Effector memory CD8-positive, alpha-beta T cell (primary cell): ENCODE measurements around the gene SLC39A6.
"Not testable (repeated sequence)": the region's sequence is repeated elsewhere in the genome, so short reads cannot be mapped to it uniquely, and the experiment has no call there.

Experiments
- ATAC-seq: fragments of 150-1000 bp; cut with Tn5 transposase; replicated peaks from 2 replicates; pipeline ENCODE4 v1.10.0; 2021; ENCODE audit warnings: mild to moderate bottlenecking, moderate library complexity
- DNase-seq, 3 experiments: peaks; one replicate each; pipeline ENCODE4 v3.0.0; 2021
- H3K27ac Mint-ChIP-seq, 2 donors: one replicate each; pipeline ENCODE4 v1.8.0; 2022; ENCODE audit warnings: mild to moderate bottlenecking in 2 of 2, mixed read lengths in 2 of 2, moderate library complexity in 2 of 2
- H3K27me3 Mint-ChIP-seq, 2 donors: one replicate each; pipeline ENCODE4 v1.8.0; 2022; ENCODE audit warnings: mixed read lengths in 2 of 2
- H3K36me3 Mint-ChIP-seq: one replicate; pipeline ENCODE4 v1.8.0; 2022; ENCODE audit warnings: mild to moderate bottlenecking, moderate library complexity, mixed read lengths; ENCODE audit not compliant: insufficient read depth
- H3K4me1 Mint-ChIP-seq, 2 donors: one replicate each; pipeline ENCODE4 v1.8.0; 2022; ENCODE audit warnings: low read depth in 2 of 2, mixed read lengths in 2 of 2
- H3K4me3 Mint-ChIP-seq, 2 donors: one replicate each; pipeline ENCODE4 v1.8.0; 2022; ENCODE audit warnings: mild to moderate bottlenecking in 2 of 2, mixed read lengths in 2 of 2, moderate library complexity in 2 of 2
- H3K9me3 Mint-ChIP-seq, 2 donors: one replicate each; pipeline ENCODE4 v1.8.0; 2022; ENCODE audit warnings: mixed read lengths in 2 of 2
- total RNA-seq, 9 experiments: gene quantifications; one replicate each; lab custom pipeline; 2026; lab: John Stamatoyannopoulos, UW

Gene SLC39A6
- total RNA-seq = 27.6 to 132 (median 64.7) reads per million in 9 experiments

DNA sequence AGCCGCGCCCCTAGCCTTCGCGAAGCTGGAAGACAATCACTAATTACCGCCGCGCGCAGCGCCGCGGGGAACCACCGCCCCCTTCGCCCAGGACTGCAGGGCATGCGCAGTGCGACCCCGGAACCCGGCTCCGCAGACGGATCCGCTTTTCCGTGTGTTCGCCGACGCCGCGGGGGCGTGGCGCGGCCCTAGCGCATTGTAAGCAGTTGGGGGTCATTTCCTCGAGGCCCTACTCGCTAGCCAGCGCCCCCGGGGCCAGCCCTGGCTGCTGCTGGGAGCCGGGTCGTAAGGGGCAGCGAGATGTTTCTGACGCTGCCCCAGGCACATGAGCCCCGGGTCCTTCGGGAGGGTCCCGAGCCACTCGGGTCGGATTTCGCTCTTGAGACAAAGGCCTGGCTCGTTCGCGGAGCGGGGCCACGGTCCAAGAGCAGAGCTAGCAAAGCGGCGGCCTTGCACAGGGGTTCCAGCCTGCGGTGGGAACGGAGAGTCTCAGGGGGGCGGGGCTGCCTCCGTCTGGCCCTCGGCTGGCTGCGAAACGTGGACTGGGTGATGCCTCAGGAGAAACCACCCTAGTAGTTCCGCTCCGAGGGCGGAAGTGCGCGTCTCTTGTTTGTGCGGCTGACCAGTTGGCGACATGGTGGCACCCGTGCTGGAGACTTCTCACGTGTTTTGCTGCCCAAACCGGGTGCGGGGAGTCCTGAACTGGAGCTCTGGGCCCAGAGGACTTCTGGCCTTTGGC is at the start of gene SLC39A6, which contains the start of gene ELP2:
TSS of gene SLC39A6 (minus strand) at position 41 of the 739 bp plus-strand sequence. CDS start 2,333 bp downstream, outside the sequence.
TSS of gene ELP2 (plus strand) at position 600 of the 739 bp plus-strand sequence. CDS start at position 635, 35 bp downstream.
- Mint-ChIP-seq H3K4me3 (peak within 1 kb of the TSS; percentile 96 to 98), H3K27ac (peak within 1 kb of the TSS; percentile 97 to 99), H3K36me3 (peaks cover 29% of the 10 kb centered on the region), H3K4me1 (peaks cover 36 to 59% of the 10 kb centered on the region in 2 donors), H3K9me3 (no peaks in the 10 kb centered on the region), H3K27me3 (no peaks in the 10 kb centered on the region)
- DNase-seq = peak; percentile 96 to 97 (median 96)
- peak; percentile 87 for ATAC-seq

- Mint-ChIP-seq H3K27ac (no peak overlapping the region), H3K4me1 (peaks cover 4 to 5% of the 10 kb centered on the region in 2 donors), H3K9me3 (no peaks in the 10 kb centered on the region)
Observed at GRCh38 chr18:36177913-36178312, 48.8 kb upstream of the SLC39A6 start.

DNA sequence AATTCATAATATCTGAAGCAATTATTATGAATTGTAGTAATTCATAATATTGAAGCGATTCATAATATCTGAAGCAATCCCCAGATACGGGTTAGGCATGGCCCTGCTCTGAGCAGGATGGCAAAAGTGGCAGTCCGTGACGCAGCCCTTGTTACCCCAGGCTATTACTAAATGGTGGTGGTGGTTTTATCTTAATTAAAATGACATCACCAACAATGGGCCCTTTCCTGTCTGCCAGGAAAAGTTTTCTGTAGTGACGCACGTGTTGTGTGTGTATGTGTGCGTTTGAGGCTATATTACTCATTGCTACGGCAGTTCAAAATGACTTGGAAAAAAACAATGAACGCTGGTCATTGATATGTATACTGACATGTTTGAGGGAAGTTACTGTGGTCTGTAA is 47.6 kb upstream of the SLC39A6 start:
- no peak for DNase-seq
- peaks cover 47% of the 10 kb centered on the region for H3K36me3 Mint-ChIP-seq
- no peaks in the 10 kb centered on the region for H3K9me3 Mint-ChIP-seq
- H3K4me1 Mint-ChIP-seq = peaks cover 4 to 5% of the 10 kb centered on the region in 2 donors
- H3K27me3 Mint-ChIP-seq = no peaks in the 10 kb centered on the region
- H3K27ac Mint-ChIP-seq = peak overlapping the region in 1 of 2 donors; percentile 22
- ATAC-seq = no peak
- H3K4me3 Mint-ChIP-seq = no peak overlapping the region

More at GRCh38 chr18:36177913-36178312, 48.8 kb upstream of the SLC39A6 start:
- DNase-seq (no peak), ATAC-seq (no peak)
- H3K27me3 Mint-ChIP-seq = no peaks in the 10 kb centered on the region
- no peak overlapping the region for H3K4me3 Mint-ChIP-seq
- H3K36me3 Mint-ChIP-seq = peaks cover 35% of the 10 kb centered on the region

GRCh38 chr18:36176177-36176584 is 47.0 kb upstream of the SLC39A6 start:
- DNase-seq = no peak
- H3K4me3 Mint-ChIP-seq = no peak overlapping the region
- H3K36me3 Mint-ChIP-seq = peaks cover 52% of the 10 kb centered on the region

DNA sequence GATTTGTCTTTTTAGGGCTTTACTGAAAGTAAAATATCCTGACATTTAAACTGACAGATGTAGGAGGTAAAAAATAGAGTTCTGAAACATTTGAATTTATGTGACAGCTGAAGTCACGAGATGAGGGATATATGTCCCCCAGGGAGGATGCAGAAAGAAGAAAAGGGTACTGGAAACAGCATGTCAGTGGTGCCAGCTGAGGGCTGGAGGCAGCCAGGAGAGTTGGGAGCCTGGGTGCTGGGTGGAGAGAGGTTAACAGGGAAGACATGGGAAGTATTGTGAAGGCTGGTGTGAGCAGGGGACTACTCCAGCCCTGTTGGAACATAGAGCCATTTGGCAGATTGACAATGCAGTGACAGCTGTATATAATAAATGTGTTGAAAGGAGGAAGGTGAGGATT is 46.3 kb upstream of the SLC39A6 start:
- H3K27ac Mint-ChIP-seq = peak overlapping the region; percentile 0 to 86
- H3K9me3 Mint-ChIP-seq = no peaks in the 10 kb centered on the region
- H3K36me3 Mint-ChIP-seq = peaks cover 59% of the 10 kb centered on the region
- H3K4me1 Mint-ChIP-seq = peaks cover 4 to 5% of the 10 kb centered on the region in 2 donors
- no peak overlapping the region for H3K4me3 Mint-ChIP-seq
- no peaks in the 10 kb centered on the region for H3K27me3 Mint-ChIP-seq
- DNase-seq (no peak), ATAC-seq (no peak)

More at GRCh38 chr18:36176177-36176584, 47.0 kb upstream of the SLC39A6 start:
- Mint-ChIP-seq H3K4me1 (peaks cover 4 to 5% of the 10 kb centered on the region in 2 donors), H3K9me3 (no peaks in the 10 kb centered on the region), H3K27me3 (no peaks in the 10 kb centered on the region), H3K27ac (peak overlapping the region in 1 of 2 donors; percentile 86)
- no peak for ATAC-seq

GRCh38 chr18:36169938-36170337 is 40.8 kb upstream of the SLC39A6 start:
- Mint-ChIP-seq H3K4me3 (no peak overlapping the region), H3K4me1 (no peaks in the 10 kb centered on the region), H3K27ac (peak overlapping the region in 1 of 2 donors; percentile 23), H3K9me3 (no peaks in the 10 kb centered on the region), H3K27me3 (no peaks in the 10 kb centered on the region), H3K36me3 (peaks cover 95% of the 10 kb centered on the region)
- no peak for ATAC-seq
- no peak for DNase-seq

GRCh38 chr18:36168296-36168695 is 39.2 kb upstream of the SLC39A6 start:
- not testable (repeated sequence) for H3K27me3 Mint-ChIP-seq, H3K9me3 Mint-ChIP-seq, H3K4me1 Mint-ChIP-seq, H3K4me3 Mint-ChIP-seq, ATAC-seq, H3K27ac Mint-ChIP-seq, DNase-seq
- H3K36me3 Mint-ChIP-seq = peaks cover 90% of the 10 kb centered on the region

DNA sequence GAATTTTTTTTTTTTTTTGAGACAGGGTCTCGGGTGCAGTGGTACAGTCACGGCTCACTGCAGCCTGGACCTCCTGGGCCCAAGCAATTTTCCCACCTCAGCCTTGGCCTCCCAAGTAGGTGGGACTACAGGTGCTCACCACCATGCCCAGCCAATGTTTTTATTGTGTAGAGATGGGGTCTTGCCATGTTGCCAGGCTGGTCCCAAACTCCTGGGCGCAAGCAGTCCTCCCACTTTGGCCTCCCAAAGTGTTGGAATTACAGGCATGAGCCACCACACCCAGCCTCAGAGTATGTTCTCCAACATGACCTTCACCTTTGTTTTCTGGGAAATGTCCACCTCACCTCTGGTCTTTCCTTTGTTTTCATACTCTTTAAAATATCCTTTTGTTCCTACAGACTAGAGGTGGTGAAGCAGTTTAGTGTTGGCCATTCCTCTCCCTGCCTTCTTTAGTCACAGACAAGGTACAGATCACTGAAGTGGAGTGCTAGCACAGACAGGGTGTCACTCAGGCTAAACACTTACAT is 38.6 kb upstream of the SLC39A6 start:
- Mint-ChIP-seq H3K9me3 (no peaks in the 10 kb centered on the region), H3K4me1 (peaks cover 0 to 3% of the 10 kb centered on the region in 2 donors), H3K27ac (no peak overlapping the region), H3K4me3 (no peak overlapping the region), H3K27me3 (no peaks in the 10 kb centered on the region), H3K36me3 (peaks cover 85% of the 10 kb centered on the region)
- ATAC-seq (no peak), DNase-seq (no peak)

- no peak for DNase-seq
- H3K9me3 Mint-ChIP-seq = no peaks in the 10 kb centered on the region
Observed at GRCh38 chr18:36162981-36163380, 33.8 kb upstream of the SLC39A6 start.

DNA sequence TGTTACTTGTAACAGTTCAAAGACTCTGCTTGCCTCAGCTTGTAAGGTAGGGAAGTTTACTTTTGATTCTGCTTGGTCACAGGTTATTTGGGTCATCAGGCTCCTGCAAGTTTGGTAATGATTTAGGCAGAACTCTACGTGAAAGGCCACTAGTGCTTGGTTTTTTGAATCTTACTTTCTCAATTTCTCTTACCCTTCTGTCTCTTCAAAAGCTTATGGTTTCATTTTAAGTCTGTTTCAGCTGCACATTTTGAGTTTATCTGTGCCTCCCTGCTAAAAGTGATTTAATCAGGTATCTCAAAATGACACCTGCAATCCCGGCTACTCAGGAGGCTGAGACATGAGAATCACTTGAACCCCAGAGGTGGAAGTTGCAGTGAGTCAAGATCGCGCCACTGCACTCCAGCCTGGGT is 31.8 kb upstream of the SLC39A6 start:
- ATAC-seq (no peak), DNase-seq (no peak)
- no peaks in the 10 kb centered on the region for H3K9me3 Mint-ChIP-seq
- H3K4me1 Mint-ChIP-seq = peaks cover 5 to 45% of the 10 kb centered on the region in 2 donors
- H3K4me3 Mint-ChIP-seq = no peak overlapping the region
- H3K36me3 Mint-ChIP-seq = peaks cover 74% of the 10 kb centered on the region
- H3K27me3 Mint-ChIP-seq = no peaks in the 10 kb centered on the region
- H3K27ac Mint-ChIP-seq = peak overlapping the region; percentile 30 to 57

More at GRCh38 chr18:36162981-36163380, 33.8 kb upstream of the SLC39A6 start:
- ATAC-seq = no peak
- Mint-ChIP-seq H3K4me3 (no peak overlapping the region), H3K27ac (no peak overlapping the region), H3K4me1 (peaks cover 2 to 32% of the 10 kb centered on the region in 2 donors), H3K36me3 (peaks cover 79% of the 10 kb centered on the region), H3K27me3 (no peaks in the 10 kb centered on the region)

DNA sequence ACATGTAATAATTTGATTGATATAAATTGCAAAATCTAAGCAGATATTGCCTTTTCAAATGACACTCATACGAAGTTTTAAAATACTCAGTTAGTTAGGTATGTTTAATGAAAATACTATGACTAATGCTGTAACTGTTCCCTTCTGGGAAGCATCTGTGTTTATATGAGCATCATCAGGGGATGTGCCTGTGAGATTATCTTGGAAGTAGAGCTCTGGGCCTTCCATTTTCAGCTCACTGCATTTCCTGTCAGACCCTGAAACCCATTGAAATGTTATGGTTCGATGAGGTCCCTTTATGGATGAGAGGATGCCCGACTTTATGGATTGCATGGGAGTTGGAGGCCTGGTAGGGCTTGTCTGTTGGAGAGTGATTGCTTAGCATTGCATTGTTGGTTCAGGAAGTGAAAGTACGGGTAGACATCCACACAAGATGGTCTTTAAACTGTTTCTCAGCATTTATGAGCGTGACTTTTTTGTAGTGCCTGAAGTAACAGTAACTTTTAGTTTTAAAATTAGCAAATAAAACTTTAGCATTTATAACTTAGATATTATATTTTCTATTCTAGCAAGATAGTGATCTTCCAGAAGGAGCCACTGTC is 29.2 kb upstream of the SLC39A6 start:
- H3K36me3 Mint-ChIP-seq = peaks cover 75% of the 10 kb centered on the region
- peak overlapping the region in 1 of 2 donors; percentile 47 for H3K27ac Mint-ChIP-seq
- H3K9me3 Mint-ChIP-seq = no peaks in the 10 kb centered on the region
- no peaks in the 10 kb centered on the region for H3K27me3 Mint-ChIP-seq
- peaks cover 6 to 42% of the 10 kb centered on the region in 2 donors for H3K4me1 Mint-ChIP-seq
- no peak for ATAC-seq
- DNase-seq = no peak
- no peak overlapping the region for H3K4me3 Mint-ChIP-seq

DNA sequence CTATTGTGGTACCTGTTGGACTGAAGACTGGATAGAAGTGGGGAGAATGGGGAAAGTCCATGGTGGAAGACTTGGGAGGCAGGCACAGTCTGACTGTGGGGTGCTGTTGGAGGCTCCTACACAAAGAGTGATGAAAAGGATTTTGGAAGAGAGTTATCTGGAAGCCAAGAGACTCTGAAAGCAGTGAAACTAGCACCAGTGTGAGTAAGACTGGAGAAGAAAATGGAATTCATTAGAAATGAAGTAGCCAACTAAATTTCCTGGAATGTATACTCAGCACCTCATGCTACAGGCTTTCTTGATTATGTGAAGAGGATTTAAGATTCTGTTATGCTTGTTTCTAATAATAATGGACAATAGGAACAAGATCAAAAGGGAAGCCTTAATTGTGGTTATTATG is 28.3 kb upstream of the SLC39A6 start:
- ATAC-seq = no peak
- Mint-ChIP-seq H3K36me3 (peaks cover 83% of the 10 kb centered on the region), H3K9me3 (no peaks in the 10 kb centered on the region), H3K27ac (peak overlapping the region; percentile 1 to 19), H3K4me3 (no peak overlapping the region), H3K27me3 (no peaks in the 10 kb centered on the region), H3K4me1 (peaks cover 12 to 41% of the 10 kb centered on the region in 2 donors)
- DNase-seq = no peak

DNA sequence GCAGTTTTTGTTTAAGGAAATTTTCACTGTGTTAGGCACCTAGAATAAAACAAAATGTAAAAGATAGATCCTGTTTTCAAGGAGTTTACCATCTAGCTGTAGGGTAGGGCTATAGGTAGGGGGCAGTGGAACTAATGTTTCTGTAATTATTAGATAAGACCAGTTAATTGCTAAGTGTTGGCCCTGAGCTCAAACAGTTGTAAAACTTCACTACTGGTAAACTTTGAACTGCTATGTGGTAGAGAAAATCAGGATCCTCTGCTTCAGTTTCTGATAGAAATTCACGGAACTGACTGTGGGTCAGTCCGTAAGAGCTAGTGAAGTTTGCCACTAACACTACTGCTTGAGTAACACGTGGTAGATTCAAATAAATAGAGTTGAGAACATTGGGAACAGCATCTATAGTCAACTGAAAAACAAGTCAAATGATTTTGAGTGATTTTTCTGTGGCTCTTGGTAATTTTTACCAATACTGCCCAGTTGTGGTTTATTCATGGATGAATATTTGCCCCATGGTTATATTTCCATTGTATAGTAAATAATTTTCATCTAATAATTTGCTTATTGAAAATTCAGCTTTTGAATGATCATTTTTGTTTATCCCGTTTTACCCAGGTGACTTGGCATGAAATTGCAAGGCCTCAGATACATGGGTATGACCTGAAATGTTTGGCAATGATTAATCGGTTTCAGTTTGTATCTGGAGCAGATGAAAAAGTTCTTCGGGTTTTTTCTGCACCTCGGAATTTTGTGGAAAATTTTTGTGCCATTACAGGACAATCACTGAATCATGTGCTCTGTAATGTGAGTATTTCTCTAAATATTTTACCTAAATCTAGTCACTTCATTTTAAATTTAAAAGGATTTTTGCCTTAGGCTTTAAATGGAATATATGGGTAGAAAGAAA is 27.0 kb upstream of the SLC39A6 start:
- DNase-seq (no peak), ATAC-seq (no peak)
- H3K27me3 Mint-ChIP-seq = no peaks in the 10 kb centered on the region
- H3K9me3 Mint-ChIP-seq = no peaks in the 10 kb centered on the region
- peaks cover 15 to 32% of the 10 kb centered on the region in 2 donors for H3K4me1 Mint-ChIP-seq
- H3K36me3 Mint-ChIP-seq = peaks cover 77% of the 10 kb centered on the region
- no peak overlapping the region for H3K4me3 Mint-ChIP-seq
- H3K27ac Mint-ChIP-seq = peak overlapping the region; percentile 1 to 19
